NB4 (cell line): ENCODE measurements around the gene SEC11A.

ENCODE experiments used
- DNase-seq: peaks from one replicate; pipeline ENCODE4 v3.0.0; 2010; ENCODE audit warnings: low read depth
- H3K4me3 ChIP-seq: one replicate; pipeline ENCODE4 v1.5.1; 2011; ENCODE audit warnings: mild to moderate bottlenecking, low read depth, low read length, moderate library complexity
- CTCF ChIP-seq: IDR thresholded peaks from one replicate; pipeline ENCODE4 v1.5.1; 2012; ENCODE audit warnings: low read depth, low read length
- MAX ChIP-seq: IDR thresholded peaks from 2 replicates; pipeline ENCODE4 v1.6.1; 2011; ENCODE audit warnings: low read depth, low read length
- MYC ChIP-seq: IDR thresholded peaks from 2 replicates; pipeline ENCODE4 v1.6.1; 2011; ENCODE audit warnings: low read depth, low read length
- POLR2A ChIP-seq: IDR thresholded peaks from 2 replicates; pipeline ENCODE4 v1.6.1; 2011; ENCODE audit warnings: mild to moderate bottlenecking; ENCODE audit not compliant: insufficient read length; ENCODE audit errors: extremely low read depth

SEC11A gene

DNA sequence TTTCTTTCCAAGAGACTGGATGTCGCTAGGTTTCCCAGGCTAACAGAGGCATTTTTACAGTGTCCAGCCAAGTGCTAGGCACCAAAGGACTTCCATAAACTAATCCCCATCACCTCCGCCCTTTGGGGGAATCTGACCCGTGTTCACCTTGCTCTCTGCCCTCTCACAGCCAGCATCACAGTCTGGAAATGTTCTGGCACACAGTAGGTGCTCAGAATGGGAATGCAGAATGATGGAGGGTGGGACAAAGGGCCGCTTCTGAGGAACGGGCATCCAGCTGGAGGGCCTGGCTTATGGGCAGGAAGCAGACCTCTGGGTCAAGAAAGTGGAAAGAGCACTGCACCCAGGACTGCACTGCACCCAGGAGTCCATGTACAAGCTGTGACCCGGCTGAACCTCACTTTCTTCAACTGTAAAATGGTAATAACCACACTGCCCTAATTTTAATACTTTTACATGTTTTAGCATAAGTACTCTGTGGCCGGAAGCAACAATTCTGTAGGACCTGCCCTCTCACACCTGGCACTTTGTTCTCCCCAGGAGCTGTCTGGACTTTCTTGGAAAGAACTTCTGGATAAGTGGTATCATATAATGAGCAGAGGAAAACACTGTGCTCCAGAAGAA lies 57.0 kb downstream of the SEC11A start:
- DNase-seq = no peak

DNA sequence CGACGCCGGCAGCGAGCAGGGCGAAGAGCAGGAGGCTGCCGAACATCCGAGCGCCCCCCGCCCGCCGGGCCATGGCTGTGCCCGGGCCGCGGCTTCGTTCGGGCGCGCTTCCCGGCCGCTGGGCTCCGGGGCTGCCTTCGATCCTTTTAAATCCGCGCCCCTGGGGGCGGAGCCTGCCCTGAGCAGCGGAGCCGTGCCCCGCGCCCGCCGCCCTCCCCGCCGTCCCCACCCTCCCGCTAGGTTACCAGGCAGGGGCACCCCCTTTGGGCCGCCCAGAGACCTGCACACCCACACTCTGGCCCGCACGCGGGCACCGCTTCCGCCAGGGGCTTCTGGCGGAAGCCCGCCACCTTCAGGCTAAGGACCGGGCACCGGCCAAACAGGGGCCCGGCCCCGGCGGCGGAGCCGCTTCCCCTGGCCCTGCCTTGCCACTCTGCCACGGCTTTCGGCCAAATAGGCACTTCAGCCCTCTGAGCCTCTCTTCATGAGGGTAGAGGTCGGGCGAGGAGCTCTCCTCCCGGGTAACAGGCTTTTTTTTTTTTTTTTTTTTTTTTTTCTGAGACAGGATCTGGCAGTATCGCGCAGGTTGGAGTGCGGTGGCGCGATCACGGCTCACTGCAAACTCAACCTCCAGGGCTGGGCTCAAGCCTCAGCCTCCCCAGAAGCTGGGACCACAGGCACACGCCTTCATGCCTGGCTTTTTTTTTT lies 57.7 kb downstream of the SEC11A start, which contains the start of gene NMB:
Gene NMB (minus strand): TSS at position 120 of the 708 bp plus-strand sequence. CDS start 47 bp downstream, at position 73.
- no peak for TF ChIP-seq POLR2A
- peak; percentile 94 for TF ChIP-seq MYC
- peak; percentile 79 for TF ChIP-seq MAX
- TF ChIP-seq CTCF = peak; percentile 82
- H3K4me3 ChIP-seq = peak within 1 kb of the TSS; percentile 59
- DNase-seq = peak; percentile 95

More for the DNA sequence above, 57.0 kb downstream of the SEC11A start:
- TF ChIP-seq MYC (no peak), POLR2A (no peak), MAX (no peak), CTCF (no peak)
- H3K4me3 ChIP-seq = peak overlapping the region; percentile 33

DNA sequence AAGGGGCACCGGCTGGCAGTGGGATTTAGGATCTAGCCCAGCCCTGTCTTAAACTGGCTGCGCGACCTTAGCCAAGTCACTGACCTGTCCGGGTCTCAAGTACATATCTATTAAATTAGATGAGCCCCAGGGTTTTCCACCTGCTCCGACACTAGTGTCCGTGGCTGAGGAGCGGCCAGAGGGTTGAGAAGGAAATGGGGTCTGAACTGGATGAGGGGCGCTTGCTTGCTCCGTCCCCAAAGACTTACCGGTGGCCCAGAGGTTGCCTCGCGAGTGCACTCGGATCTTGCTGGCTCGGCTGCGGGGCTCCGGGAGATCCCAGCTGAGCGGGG lies 58.2 kb downstream of the SEC11A start:
- DNase-seq = peak; percentile 26
- no peak for TF ChIP-seq CTCF
- no peak for TF ChIP-seq MAX
- TF ChIP-seq MYC = no peak
- TF ChIP-seq POLR2A = no peak
- H3K4me3 ChIP-seq = peak overlapping the region; percentile 59

DNA sequence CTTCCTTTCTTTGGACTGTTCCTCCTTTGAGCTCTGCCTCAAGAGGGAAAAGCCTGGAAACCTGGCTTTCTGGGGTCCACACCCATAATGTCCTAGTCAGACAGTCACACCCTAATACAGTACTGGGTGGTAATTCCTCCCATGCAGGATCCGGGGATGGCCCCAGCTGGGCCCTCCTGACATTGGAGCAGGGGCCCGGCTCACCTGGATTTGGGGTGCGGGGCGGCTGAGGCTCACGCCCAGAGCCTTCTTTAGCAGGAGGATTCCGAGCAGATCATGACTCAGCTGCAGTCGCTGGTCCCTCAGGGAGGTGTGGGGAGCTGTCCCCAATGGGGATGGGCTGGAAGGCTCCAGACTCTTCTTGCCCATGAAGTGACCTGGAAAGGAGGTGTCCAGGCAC lies 59.0 kb downstream of the SEC11A start:
- no peak overlapping the region for H3K4me3 ChIP-seq
- DNase-seq = no peak
- no peak for TF ChIP-seq MAX
- no peak for TF ChIP-seq POLR2A
- TF ChIP-seq CTCF = no peak
- TF ChIP-seq MYC = no peak

DNA sequence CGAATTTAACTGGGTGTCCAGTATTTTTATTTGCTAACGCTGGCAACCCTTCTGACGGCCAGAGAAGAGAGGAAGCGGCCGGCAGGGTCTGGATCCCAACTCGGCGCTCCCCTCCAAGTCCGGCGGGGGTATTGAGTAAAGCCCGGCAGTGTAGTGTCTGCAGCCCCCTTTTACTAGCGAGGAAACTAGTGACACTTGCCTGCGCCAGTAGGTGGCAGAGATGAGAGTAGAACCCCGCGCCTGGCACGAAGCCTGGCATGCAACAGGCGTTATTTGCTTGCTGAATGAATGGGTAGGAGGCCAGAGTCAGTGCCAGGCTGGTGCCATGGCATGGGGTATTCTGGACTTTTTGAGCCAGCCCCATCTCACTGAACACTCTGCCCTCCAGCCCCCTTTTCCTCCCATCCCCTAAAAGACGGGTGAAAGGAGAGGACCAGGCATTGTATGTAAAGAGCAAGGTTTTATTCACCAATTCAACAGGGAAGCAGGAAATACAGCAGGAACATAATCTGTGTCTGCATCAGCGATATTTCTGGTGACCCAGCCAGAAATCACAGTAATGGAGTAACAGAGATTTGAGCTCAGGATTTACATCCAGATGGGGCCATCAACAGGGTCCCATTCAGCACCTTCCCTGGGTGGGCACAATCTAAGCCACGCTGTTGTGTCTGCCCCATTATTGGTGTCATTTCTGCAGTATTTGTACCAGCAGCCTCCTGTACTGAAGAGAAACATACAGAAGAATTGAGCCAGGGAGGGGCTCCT lies 61.1 kb downstream of the SEC11A start:
- DNase-seq = peak; percentile 93
- H3K4me3 ChIP-seq = peak overlapping the region; percentile 93
- TF ChIP-seq POLR2A (no peak), MAX (peak; percentile 68), MYC (peak; percentile 76), CTCF (peak; percentile 76)
